Thoracic aorta (tissue), 2 donors: ENCODE data around the gene CISD1. TPM values are rescaled to one million over a fixed set of nuclear protein-coding genes. Genes with fewer than 3 reads are reported as not detected.
"Not testable (repeated sequence)": the region's sequence is repeated elsewhere in the genome, so short reads cannot be mapped to it uniquely, and the experiment has no call there.

ENCODE experiments used
- ATAC-seq: fragments of 150-250 bp; one replicate; pipeline ENCODE4 v1.8.0; 2017; ENCODE audit warnings: low read depth; ENCODE audit not compliant: insufficient number of reproducible peaks, low FRiP score
- DNase-seq: peaks from one replicate; pipeline ENCODE4 v3.0.0-alpha.2; 2020; ENCODE audit warnings: low spot score
- H3K27ac ChIP-seq, 2 donors: fragments of 200-600 bp; sonication (generic); 1 replicate in 1 of 2; 2 replicates in 1 of 2; pipeline ENCODE4 v1.5.1; 2016; ENCODE audit warnings: mild to moderate bottlenecking in 2 of 2, moderate library complexity in 2 of 2
- H3K27me3 ChIP-seq: fragments of 200-600 bp; sonication (generic); replicated peaks from 2 replicates; pipeline ENCODE4 v1.6.0; 2016; ENCODE audit warnings: mild to moderate bottlenecking; ENCODE audit not compliant: insufficient read depth
- H3K36me3 ChIP-seq: fragments of 200-600 bp; sonication (generic); one replicate; pipeline ENCODE4 v1.5.1; 2016
- H3K4me1 ChIP-seq, 2 donors: fragments of 200-600 bp; sonication (generic); 1 replicate in 1 of 2; 2 replicates in 1 of 2; pipeline versions ENCODE4 v1.5.1 to v1.6.0; 2016; ENCODE audit warnings: low read depth in 2 of 2, mild to moderate bottlenecking in 1 of 2; ENCODE audit not compliant: control insufficient read depth in 1 of 2
- H3K4me3 ChIP-seq: fragments of 200-600 bp; sonication (generic); 2 replicates; pipeline ENCODE4 v1.5.1; 2016; ENCODE audit warnings: mild to moderate bottlenecking
- H3K9me3 ChIP-seq: fragments of 200-600 bp; sonication (generic); 2 replicates; pipeline ENCODE4 v1.5.1; 2016
- total RNA-seq, 2 donors: library from RNA; depleted of rRNA; stranded (reverse); fragments of >200 nt; gene quantifications; one replicate each; pipeline versions ENCODE4 v1.1.0 to v1.2.3, GENCODE V29; 2016
- TF ChIP-seq, protein P1 (sequence below): fragments of 200-600 bp; sonication (generic); IDR thresholded peaks from one replicate; pipeline ENCODE4 v1.5.1; 2019; ENCODE audit warnings: antibody characterized with exemption

CISD1 gene
- total RNA-seq, 2 donors from 2014 or later: 6.8 to 7.5 TPM

- Histone ChIP-seq H3K36me3 (no peaks in the 10 kb centered on the region), H3K27me3 (no peaks in the 10 kb centered on the region), H3K9me3 (no peaks in the 10 kb centered on the region), H3K4me1 (peaks cover 0 to 8% of the 10 kb centered on the region in 2 donors), H3K27ac (no peak overlapping the region), H3K4me3 (no peak overlapping the region)
- TF ChIP-seq, protein P1, sequence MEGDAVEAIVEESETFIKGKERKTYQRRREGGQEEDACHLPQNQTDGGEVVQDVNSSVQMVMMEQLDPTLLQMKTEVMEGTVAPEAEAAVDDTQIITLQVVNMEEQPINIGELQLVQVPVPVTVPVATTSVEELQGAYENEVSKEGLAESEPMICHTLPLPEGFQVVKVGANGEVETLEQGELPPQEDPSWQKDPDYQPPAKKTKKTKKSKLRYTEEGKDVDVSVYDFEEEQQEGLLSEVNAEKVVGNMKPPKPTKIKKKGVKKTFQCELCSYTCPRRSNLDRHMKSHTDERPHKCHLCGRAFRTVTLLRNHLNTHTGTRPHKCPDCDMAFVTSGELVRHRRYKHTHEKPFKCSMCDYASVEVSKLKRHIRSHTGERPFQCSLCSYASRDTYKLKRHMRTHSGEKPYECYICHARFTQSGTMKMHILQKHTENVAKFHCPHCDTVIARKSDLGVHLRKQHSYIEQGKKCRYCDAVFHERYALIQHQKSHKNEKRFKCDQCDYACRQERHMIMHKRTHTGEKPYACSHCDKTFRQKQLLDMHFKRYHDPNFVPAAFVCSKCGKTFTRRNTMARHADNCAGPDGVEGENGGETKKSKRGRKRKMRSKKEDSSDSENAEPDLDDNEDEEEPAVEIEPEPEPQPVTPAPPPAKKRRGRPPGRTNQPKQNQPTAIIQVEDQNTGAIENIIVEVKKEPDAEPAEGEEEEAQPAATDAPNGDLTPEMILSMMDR: no peak
- DNase-seq: no peak
- ATAC-seq: no peak
These were observed 31.7 kb upstream of the CISD1 start for GRCh38 chr10:58237014-58237834.

GRCh38 chr10:58239561-58240169 lies 29.3 kb upstream of the CISD1 start:
- DNase-seq (no peak), ATAC-seq (no peak)
- Histone ChIP-seq H3K4me1 (peaks cover 0 to 8% of the 10 kb centered on the region in 2 donors), H3K27ac (no peak overlapping the region), H3K27me3 (no peaks in the 10 kb centered on the region), H3K36me3 (no peaks in the 10 kb centered on the region), H3K9me3 (no peaks in the 10 kb centered on the region), H3K4me3 (no peak overlapping the region)
- TF ChIP-seq, protein P1: no peak

DNA sequence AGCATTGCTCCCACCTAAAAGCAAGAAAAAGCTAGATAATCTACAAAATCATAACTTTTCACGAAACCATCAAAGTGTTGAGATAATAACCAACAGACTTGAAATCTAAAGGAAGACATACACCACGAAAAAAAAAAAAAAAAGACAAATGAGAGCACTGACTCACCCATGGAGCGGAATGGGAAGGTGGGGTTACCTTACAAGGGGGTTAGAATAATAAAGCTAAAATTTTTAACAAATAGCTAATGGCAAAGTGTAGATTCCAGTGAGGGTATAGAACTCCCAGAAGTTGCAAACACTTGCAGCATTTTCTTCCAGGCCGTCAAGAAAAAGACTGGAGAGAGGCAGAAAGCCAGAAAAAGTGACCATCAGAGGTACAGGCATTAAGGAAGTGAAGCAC lies 28.4 kb upstream of the CISD1 start:
- H3K4me1 ChIP-seq: peaks cover 0 to 8% of the 10 kb centered on the region in 2 donors
- ATAC-seq: no peak
- H3K27ac ChIP-seq: no peak overlapping the region

GRCh38 chr10:58241346-58241745 lies 27.6 kb upstream of the CISD1 start:
- Histone ChIP-seq H3K9me3 (no peaks in the 10 kb centered on the region), H3K4me1 (peaks cover 0 to 8% of the 10 kb centered on the region in 2 donors), H3K27ac (no peak overlapping the region), H3K4me3 (no peak overlapping the region), H3K27me3 (no peaks in the 10 kb centered on the region), H3K36me3 (no peaks in the 10 kb centered on the region)
- ATAC-seq (no peak), DNase-seq (no peak)
- TF ChIP-seq, protein P1: no peak

More for the DNA sequence above, 28.4 kb upstream of the CISD1 start:
- no peak for DNase-seq
- Histone ChIP-seq H3K36me3 (no peaks in the 10 kb centered on the region), H3K9me3 (no peaks in the 10 kb centered on the region), H3K4me3 (no peak overlapping the region), H3K27me3 (no peaks in the 10 kb centered on the region)
- TF ChIP-seq, protein P1: no peak

DNA sequence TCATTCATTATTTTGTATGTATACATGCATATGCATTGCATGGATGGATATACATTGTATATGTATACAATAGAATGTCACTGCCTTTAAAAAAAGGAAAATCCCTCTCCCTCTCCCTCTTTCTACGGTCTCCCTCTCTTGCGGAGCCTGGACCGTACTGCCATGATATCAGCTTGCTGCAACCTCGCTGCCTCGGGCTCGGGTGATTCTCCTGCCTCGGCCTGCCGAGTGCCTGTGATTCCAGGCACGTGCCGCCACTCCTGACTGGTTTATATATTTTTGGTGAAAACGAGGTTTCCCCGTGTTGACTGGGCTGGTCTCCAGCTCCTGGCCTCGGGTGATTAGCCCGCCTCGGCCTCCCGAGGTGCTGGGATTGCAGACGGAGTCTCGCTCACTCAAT lies 25.7 kb upstream of the CISD1 start:
- DNase-seq: no peak
- Histone ChIP-seq H3K9me3 (no peaks in the 10 kb centered on the region), H3K4me1 (peaks cover 0 to 8% of the 10 kb centered on the region in 2 donors), H3K27ac (no peak overlapping the region), H3K27me3 (no peaks in the 10 kb centered on the region), H3K4me3 (no peak overlapping the region), H3K36me3 (no peaks in the 10 kb centered on the region)
- TF ChIP-seq, protein P1: no peak
- ATAC-seq: no peak

GRCh38 chr10:58243801-58244200 lies 25.2 kb upstream of the CISD1 start:
- not testable (repeated sequence) for ATAC-seq, H3K27ac ChIP-seq, H3K27me3 ChIP-seq, DNase-seq, H3K4me3 ChIP-seq, H3K36me3 ChIP-seq, H3K4me1 ChIP-seq, H3K9me3 ChIP-seq

GRCh38 chr10:58244242-58244641 lies 24.7 kb upstream of the CISD1 start:
- not testable (repeated sequence) for H3K27me3 ChIP-seq, H3K4me1 ChIP-seq, ATAC-seq, H3K4me3 ChIP-seq, H3K36me3 ChIP-seq, H3K9me3 ChIP-seq, DNase-seq, H3K27ac ChIP-seq

DNA sequence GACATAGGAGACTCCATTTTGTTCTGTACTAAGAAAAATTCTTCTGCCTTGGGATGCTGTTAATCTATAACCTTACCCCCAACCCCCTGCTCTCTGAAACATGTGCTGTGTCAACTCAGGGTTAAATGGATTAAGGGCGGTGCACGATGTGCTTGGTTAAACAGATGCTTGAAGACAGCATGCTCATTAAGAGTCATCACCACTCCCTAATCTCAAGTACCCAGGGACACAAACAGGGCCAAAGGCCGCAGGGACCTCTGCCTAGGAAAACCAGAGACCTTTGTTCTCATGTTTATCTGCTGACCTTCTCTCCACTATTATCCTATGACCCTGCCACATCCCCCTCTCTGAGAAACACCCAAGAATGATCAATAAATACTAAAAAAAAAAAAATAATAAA lies 24.3 kb upstream of the CISD1 start:
- not testable (repeated sequence) for H3K4me1 ChIP-seq, H3K27ac ChIP-seq, ATAC-seq, H3K4me3 ChIP-seq, DNase-seq, H3K9me3 ChIP-seq, H3K36me3 ChIP-seq, H3K27me3 ChIP-seq
